ENCODE results near the gene P2RY8.
"Not testable (repeated sequence)": the region's sequence is repeated elsewhere in the genome, so short reads cannot be mapped to it uniquely, and the experiment has no call there.

The P2RY8 gene

DNA sequence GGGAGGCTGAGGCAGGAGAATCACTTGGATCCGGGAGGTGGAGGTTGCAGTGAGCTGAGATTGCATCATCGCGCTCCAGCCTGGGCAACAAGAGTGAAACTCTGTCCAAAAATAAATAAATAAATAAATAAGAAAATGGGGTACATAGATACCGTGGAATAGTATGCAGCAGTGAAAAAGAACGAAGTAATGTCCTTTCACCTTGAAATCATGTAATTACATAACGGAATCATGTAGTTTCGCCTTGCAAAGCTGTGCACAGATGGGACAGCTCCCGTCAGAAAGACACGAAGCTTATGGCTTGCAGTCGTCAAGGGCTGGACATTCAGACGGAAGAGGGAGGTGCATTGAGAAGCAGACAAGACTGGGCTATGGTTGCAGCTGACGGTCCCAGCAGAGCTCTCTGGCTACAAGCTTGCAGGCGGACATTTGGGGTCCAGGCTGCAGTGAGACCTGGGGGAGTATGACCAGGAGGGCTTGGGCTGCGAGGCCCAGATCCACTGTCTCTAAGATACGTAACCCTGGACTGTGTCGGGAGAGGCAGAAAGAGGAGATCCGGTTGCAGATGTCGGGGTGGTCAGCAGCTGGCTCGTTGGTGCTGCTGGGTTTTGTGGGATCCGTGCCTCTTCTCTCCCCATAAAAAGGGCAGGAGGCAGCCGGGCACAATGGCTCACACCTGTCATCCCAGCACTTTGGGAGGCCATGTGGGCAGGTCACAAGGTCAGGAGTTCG, 6.2 kb upstream of the P2RY8 start:
- no peak for DNase-seq

DNA sequence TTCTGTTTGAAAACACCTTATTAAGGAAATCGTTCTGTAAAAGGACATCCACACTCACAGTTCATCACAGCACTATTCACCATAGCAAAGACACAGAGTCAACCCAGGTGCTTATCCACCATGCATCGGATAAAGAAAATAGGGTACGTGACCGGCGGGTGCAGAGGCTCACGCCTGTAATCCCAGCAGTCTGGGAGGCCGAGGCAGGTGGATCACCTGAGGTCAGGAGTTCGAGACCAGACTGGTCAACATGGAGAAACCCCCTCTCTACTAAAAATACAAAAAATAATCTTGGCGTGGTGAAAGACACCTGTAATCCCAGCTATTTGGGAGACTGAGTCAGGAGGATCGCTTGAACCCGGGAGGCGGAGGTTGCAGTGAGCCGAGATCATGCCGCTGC, 2.2 kb upstream of the P2RY8 start:
- DNase-seq = not testable (repeated sequence)

DNA sequence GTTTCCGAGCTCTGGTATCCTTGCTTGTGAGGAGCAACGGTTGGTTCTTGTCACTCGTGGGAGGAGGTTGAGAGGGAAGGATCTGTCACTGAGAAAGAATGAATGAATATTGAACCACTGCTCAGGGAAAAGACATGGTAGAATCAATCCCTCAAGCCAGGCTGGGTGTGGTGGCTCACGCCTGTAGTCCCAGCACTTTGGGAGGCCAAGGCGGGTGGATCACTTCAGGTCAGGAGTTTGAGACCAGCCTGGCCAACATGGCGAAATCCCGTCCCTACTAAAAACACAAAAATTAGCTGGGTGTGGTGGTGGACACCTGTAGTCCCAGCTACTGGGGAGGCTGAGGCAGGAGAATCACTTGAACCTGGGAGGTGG, 718 bp upstream of the P2RY8 start:
- DNase-seq = not testable (repeated sequence)

DNA sequence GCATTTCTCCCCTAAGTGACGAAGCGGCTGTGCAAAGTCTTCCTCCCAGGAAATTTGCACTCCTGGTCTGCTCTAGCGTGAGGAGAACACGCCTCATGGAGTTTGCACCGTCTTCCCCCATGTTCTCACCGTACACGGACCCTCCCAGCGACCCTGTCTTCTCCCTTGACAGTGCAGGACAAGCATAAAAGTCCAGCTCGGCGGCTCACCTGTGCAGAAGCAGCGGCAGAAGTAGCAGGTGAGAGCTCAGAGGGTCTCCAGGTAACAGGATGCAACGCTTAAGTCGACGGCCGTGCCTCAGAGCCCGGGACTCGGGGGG, 314 bp downstream of the P2RY8 start:
- DNase-seq = no peak

DNA sequence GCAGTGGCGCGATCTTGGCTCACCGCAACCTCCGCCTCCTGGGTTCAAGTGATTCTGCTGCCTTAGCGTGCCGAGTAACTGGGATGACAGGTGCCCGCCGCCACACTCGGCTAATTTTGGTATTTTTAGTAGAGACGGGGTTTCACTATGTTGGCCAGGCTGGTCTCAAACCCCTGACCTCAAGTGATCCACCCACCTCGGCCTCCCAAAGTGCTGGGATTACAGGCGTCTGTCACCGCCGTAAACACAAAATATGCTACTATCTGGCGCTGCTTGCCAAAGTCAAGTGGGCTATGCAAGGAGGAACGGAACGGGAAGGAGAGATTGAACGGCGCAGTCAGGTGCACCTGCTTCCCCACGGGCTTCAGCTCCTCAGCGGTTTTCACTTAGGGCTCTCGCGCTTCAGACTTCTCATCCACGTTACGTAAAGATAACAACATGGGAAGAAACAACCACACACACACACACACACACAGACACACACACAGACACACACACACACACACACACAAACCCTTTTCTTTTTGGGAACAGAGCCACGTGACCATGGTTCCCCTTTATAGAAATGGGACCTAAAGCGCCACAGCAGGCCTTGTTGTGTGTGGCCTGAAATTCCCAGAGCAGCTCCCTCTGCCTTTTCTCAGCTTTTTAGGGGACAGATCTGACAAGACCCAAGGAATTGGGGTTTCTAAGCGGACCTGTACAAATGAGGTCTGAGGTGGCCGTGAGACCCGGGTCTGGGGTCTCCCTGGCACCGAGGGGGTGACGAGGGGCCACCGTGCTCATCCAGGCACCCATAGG, 1.5 kb downstream of the P2RY8 start:
- DNase-seq = no peak

DNA sequence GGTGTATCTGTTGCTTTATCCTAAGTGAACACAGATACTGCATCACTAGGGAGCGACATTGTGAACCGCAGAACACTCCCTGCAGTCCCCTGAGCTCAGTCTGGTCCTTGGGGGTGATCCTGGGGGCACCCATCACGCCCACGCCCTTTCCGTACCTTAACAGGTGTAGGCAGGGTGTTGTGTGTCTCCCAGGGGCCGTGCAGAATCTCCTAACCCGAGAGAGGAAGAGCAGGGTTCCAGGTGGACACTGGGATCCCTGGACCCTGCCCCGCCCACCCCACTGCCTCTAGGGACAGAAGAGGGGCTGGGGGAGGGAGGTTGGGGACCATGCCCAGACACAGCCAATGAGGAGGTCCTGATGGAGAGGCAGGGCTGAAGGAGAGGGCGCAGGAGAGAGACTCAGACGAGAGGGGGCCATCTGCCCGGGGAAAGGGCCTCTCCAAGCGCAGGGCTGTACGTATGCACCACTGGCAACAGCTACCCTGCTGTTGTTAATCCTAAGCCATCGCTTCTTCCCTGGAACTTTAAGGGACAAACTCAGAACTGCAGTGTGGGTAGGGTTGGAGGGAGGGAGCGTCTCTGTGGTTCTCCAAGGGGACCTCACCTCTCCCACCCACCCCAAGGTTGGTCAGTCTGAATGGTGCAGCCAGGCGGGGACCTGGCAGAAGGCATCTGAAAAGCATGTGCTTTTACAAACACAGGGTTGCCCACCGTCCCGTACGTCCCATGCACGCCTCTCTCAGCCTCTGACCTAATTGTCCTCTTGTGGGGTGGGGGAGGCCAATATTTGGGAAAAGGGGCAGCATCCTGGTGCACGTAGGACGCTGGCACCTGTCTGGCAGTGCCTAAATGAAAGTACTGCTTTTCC, 2.5 kb downstream of the P2RY8 start:
- DNase-seq = no peak

DNA sequence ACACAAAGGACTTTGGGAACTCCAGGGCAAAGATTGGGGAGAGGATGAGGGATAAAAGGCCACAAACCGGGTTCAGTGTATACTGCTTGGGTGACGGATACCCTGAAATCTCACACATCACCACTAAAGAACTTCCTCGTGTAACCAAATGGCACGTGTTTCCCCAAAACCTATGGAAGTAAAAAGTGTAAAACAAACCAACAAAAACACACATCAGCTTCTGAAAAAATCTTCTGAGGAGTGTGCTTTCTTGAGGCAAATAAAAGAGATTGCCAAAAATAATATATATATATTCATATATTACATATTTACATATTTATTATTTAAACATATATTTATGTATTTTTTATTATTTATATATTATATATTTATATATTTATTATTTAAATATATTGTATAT, 3.9 kb downstream of the P2RY8 start:
- DNase-seq = no peak

DNA sequence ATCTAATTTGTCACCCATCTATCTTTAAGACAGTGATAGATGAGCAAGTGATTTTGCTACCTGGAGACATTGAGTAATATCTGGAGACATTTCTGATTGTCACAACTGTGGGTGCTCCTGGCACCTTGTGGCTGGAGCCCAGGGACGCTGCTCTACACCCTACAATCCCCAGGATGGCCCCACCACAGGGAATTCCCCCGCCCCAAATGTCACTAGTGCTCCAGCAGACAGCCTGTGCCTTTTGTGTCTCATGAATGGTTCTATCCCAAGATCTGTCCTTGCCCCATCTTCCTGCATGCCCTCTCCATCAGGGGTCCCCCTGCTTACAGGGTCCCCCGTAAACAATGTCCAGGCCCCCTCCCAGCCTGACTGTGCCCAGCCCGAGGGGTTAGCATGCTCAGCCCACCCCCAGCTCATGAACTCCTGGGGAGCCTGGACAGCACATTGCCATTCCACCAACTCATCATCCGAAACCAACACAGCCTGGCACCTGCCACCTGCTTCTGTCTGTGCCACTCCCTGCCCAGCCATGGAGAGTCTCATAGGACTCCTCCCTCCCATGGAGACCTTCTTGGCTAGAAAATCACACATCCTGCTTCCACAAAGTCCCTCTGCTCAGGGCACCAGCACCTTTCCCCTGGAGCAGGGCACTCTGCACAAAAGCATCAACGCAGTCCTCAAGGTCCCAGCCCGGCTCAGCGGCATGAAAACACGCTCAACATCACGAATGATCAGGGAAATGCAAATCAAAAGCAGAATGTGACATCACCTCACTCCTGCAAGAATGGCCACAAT, 5.7 kb downstream of the P2RY8 start:
- no peak for DNase-seq

DNA sequence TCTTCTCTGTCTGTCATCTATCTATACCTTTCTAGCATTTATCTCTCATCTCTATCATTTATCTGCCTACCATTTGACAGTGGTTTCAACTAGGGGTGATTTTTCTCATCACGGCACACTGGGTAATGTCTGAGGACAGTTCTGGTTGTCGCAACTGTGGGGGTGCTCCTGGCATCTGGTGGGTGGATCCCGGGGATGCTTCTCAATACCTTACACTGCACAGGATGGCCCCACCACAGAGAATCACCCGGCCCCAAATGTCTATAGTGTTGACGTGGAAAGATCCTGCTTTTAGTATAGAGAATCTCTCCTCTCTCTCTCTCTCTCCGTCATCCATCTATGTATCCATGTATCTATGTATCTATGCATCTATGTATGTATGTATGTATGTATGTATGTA, 7.2 kb downstream of the P2RY8 start:
- no peak for DNase-seq

DNA sequence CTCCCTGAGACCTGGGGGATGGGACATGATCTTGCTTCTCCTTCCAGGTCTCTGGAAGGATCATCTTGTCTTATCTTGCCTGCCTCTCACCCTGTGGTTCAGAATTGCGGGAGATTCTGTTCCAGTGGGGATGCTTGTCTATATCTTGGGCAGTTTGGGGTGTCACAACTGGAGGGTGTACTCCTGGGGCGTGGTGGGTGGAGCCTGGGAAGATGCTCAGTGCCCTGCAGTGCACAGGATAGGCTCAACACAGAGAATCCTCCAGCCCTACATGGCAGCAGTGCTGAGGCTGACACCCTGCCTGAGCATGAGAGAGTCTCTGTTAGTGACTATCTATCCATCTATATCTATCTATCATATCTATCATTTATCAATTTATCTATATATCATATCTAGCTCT, 7.7 kb downstream of the P2RY8 start:
- DNase-seq = no peak

DNA sequence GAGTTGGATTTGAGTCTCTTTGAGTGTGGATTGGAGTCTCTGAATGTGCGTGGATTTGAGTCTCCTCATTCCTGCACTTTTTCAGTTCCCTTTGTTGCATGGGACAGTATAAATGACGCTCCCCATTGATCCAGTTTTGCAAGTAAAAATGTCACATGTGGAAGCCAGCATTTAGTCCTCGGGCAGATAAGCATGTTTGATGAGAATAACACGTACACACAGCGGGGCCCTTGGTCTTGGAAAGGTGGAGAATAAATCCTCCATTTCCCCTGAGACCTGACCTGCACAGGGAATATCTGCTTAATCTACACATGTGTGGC, 8.1 kb downstream of the P2RY8 start:
- DNase-seq = no peak

DNA sequence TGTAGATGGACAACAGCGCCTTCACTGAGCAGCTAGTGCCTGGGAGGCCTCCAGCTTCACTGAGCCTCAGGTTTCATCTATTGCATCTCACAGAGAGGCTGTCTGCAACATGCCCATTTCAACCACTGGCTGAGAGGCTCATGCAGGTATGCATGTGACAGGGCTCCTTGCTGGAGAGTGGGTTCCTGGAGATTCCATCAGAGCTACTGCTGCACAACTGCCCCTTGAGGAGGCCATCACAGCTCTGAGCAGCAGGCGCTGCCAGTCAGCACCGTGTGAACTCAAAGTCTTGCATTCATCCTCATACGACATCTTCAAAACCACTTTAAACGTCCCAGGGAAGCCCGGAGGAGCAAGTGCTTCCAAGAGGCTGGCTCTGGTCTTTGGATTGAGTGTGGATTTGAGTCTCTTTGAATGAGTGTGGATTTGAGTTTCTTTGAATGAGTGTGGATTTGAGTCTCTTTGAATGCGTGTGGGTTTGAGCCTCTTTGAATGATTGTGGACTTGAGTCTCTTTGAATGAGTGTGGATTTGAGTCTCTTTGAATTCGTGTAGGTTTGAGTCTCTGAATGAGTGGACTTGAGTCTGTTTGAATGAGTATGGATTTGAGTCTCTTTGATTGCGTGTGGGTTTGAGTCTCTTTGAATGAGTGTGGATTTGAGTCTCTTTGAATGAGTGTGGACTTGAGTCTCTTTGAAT, 8.7 kb downstream of the P2RY8 start:
- no peak for DNase-seq

DNA sequence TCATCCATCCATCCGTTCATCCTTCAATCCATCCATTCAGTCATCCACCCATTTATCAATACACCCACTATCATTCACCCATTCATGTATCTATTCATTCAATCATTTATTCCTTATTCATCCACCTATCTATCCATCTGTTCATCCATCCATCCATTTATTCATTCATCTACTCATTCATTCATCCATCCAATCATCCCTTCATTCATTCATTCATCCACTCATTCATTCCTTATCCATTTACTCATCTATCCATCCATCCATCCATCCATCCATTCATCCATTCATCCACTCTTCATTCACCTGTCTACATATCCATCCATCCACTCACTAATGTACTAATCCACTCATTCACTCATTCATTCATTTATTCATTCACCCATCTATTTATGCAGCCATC, 9.5 kb downstream of the P2RY8 start:
- no peak for DNase-seq

DNA sequence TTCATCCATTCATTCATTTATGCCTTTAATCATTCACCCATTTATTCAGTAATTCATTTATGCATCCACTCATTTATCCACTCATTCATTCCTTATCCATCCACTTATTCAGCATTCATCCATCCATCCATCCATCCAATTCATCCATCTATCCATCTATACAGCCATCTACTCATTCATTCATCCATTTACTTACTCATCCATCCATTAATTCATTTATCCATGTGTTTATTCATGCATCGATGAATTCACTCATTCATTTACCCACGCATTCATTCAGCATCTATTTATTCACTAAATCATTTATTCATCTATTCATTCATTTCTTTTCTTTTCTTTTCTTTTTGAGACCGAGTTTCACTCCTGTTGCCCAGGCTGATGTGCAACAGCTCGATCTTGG, 10.4 kb downstream of the P2RY8 start:
- no peak for DNase-seq

DNA sequence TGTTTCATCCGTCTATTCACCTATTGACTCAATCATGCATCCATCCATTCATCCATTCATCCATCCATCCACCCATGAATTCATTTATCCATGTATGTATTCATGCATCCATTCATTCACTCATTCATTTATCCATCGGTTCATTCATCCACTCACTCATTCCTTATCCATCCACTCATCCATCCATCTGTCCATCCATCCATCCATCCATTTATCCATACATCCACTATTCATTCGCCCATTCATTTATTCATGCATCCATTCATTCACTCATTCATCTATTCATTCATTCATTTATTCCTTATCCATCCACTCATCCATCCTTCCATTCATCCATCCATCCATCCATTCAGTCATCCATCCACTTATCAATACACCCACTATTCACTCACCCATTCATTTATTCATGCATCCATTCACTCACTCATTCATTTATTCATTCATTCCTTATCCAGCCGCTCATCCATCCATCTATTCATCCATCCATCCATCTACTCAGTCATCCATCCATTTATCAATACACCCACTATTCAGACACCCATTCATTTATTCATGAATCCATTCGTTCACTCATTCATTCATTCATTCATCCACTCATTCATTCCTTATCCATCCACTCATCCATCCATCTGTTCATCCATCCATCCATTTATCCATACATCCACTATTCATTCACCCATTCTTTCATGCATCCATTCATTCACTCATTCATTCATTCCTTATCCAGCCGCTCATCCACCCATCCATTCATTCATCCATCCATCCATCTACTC, 11.2 kb downstream of the P2RY8 start:
- DNase-seq = no peak

DNA sequence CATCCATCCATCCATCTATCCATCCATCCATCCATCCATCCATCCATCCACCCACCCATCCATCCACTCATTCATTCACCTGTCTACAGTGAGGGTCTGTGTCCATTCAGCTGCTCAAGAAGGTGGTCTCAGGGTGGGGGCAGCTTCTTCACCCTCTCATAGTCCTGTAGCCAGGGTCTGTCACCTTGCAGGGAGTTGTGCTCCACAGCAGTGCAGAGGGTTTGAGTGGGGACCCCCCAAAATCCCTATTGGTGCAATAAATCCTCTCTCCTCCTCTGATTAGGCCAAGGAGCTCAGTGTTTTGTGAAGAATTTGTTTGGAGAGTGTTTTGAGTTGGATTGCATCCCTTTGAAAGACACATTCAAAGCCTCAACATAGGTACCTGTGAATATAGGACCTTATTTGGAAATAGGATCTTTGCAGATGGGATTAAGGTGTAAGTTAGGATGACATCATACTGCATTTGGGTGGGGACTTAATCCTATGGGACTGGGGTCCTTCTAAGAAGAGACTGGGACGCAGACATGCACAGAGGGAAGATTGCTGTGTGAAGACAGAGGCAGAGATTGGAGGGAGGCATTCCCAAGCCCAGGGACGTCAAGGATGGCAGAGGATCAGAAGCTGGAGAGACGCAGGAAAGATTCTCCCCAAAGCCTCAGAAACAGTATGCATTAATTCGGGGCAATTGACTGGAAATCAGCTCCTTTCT, 12.0 kb downstream of the P2RY8 start:
- DNase-seq = no peak

DNA sequence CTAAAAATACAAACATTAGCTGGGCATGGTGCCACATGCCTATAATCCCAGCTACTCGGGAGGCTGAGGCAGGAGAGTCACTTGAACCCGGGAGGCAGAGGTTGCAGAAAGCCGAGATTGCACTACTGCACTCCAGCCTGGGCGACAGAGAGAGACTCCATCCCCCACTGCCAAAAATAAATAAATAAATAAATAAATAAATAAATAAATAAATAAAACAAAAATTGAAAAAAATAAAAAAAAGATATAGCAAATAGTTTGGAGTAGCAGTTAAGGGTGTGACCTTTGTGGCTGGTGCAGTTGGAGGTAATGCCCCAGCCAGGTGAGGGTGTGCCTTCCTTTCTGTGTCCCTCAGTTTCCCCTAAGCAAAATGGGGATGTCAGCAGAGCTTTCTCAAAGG, 14.1 kb downstream of the P2RY8 start:
- not testable (repeated sequence) for DNase-seq

DNA sequence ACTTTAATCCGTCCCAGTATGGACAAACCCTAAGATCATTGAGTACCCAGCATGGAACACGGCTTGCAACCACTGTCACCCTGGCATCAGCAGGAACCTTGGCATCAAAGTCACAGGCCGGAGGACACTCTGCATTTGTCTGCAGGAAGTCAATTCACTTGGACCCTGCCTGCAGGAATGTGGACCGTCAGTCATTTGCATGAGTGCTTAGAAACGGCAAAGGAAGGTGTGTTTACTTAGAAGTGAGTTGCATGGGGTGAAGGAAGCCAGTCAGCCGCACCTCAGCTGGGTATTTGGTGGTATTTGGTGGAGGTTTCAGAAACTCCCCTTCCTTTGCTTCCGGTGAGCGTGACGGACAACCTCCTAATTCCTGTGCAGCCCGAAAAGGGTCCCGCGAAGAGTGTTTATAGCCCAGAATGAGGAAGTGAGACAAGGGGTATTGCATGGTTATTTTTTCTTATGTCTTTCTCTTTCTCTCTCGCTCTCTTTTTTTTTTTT, 15.5 kb downstream of the P2RY8 start:
- DNase-seq = no peak

DNA sequence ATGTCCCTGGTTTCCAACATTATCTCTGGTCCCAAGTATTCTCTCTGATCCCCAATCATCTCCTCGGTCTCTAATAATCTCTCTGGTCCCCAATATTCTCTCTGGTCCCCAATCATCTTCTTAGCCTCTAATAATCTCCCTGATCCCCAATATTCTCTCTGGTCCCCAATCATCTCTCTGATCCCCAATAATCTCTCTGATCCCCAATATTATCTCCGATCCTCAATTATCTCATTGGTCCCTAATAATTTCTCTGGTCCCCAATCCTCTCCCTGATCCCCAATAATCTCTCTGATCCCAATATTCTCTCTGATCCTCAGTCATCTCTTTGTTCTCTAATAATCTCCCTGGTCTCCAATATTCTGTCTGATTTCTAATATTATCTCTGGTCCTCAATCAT, 16.6 kb downstream of the P2RY8 start:
- no peak for DNase-seq

DNA sequence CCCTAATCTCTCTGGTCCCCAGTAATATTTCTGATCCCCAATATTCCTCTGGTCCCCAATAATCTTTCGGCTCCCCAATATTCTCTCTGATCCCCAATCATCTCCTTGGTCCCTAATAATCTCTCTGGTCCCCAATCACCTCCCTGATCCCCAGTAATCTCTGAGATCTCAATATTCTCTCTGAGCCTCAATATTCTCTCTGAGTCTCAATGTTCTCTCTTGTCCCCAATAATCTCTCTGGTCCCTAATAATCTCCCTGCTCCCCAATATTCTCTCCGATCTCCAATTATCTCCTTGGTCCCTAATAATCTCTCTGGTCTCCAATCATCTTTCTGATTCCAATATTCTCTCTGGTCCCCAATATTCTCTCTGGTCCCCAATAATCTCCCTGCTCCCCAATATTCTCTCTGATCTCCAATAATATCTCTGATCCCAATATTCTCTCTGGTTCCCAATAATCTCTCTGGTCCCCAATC, 17.9 kb downstream of the P2RY8 start:
- no peak for DNase-seq

DNA sequence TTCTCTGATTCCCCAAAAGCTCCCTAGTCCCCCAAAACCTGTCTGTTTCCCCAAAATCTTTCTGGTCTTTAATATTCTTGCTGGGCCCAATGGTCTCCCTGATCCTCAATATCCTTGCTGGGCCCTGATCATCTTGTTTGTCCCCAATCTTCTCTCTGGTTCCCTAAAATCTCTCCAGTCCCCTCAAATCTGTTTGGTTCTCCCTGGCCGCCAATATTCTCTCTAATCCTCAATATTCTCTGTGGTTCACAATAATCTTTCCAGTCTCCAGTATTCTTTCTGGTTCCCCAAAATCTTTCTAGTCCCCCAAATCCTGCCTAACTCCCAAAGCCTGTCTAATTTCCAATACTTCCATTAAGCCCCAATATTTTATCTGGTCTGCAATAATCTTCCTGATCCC, 18.5 kb downstream of the P2RY8 start:
- no peak for DNase-seq
